Activated CD8-positive, alpha-beta memory T cell treated with anti-CD3 and anti-CD28 coated beads, Interleukin-2, amount 50 U/mL, for 48 hours (primary cell): ENCODE results near the gene ABTB1.

Experiments
- DNase-seq: peaks from one replicate; pipeline ENCODE4 v3.0.0-alpha.2; 2020

Gene ABTB1

GRCh38 chr3:127707851-127708411 lies 35.2 kb downstream of the ABTB1 start:
- no peak for DNase-seq

GRCh38 chr3:127708837-127709236 lies 36.1 kb downstream of the ABTB1 start:
- DNase-seq = no peak

- DNase-seq = no peak
These were observed 36.7 kb downstream of the ABTB1 start for GRCh38 chr3:127709320-127710060.

- no peak for DNase-seq
These were observed 37.6 kb downstream of the ABTB1 start for GRCh38 chr3:127710155-127710941.

- DNase-seq = no peak
These were observed 38.4 kb downstream of the ABTB1 start for GRCh38 chr3:127711021-127711695.

GRCh38 chr3:127711896-127712295 lies 39.1 kb downstream of the ABTB1 start:
- DNase-seq = no peak

GRCh38 chr3:127712461-127712860 lies 39.7 kb downstream of the ABTB1 start:
- no peak for DNase-seq

- no peak for DNase-seq
These were observed 40.4 kb downstream of the ABTB1 start for GRCh38 chr3:127712881-127713771.

- no peak for DNase-seq
These were observed 41.4 kb downstream of the ABTB1 start for GRCh38 chr3:127714125-127714571.

GRCh38 chr3:127714866-127715265 lies 42.1 kb downstream of the ABTB1 start:
- no peak for DNase-seq

GRCh38 chr3:127715532-127715931 lies 42.8 kb downstream of the ABTB1 start:
- no peak for DNase-seq

- no peak for DNase-seq
These were observed 43.6 kb downstream of the ABTB1 start for GRCh38 chr3:127716384-127716783.

GRCh38 chr3:127717357-127718244 lies 44.8 kb downstream of the ABTB1 start:
- DNase-seq = no peak

- DNase-seq = no peak
These were observed 45.6 kb downstream of the ABTB1 start for GRCh38 chr3:127718245-127718915.

GRCh38 chr3:127718916-127719290 lies 46.2 kb downstream of the ABTB1 start:
- DNase-seq = no peak

GRCh38 chr3:127719369-127719768 lies 46.6 kb downstream of the ABTB1 start:
- DNase-seq = no peak

- no peak for DNase-seq
These were observed 47.5 kb downstream of the ABTB1 start for GRCh38 chr3:127720161-127720823.

- DNase-seq = no peak
These were observed 48.5 kb downstream of the ABTB1 start for GRCh38 chr3:127720985-127721935.
